ENCODE results near the gene ADH4.
"Not testable (repeated sequence)": the region's sequence is repeated elsewhere in the genome, so short reads cannot be mapped to it uniquely, and the experiment has no call there.

The ADH4 gene

GRCh38 chr4:99131378-99131777 is 12.7 kb downstream of the ADH4 start:
- DNase-seq, result no peak

- no peak for DNase-seq
Observed at GRCh38 chr4:99126376-99126775, 17.7 kb downstream of the ADH4 start.

- DNase-seq, result no peak
Observed at GRCh38 chr4:99121008-99121407, 23.1 kb downstream of the ADH4 start.

- no peak for DNase-seq
Observed at GRCh38 chr4:99120501-99120900, 23.6 kb downstream of the ADH4 start.

GRCh38 chr4:99117876-99118693 is 26.0 kb downstream of the ADH4 start:
- DNase-seq, result no peak

- DNase-seq, result not testable (repeated sequence)
Observed at GRCh38 chr4:99117122-99117841, 26.8 kb downstream of the ADH4 start.

GRCh38 chr4:99109286-99109685 is 34.8 kb downstream of the ADH4 start:
- not testable (repeated sequence) for DNase-seq

GRCh38 chr4:99104153-99104552 is 39.9 kb downstream of the ADH4 start:
- no peak for DNase-seq

- no peak for DNase-seq
Observed at GRCh38 chr4:99103166-99103565, 40.9 kb downstream of the ADH4 start.

GRCh38 chr4:99102634-99103033 is 41.5 kb downstream of the ADH4 start:
- DNase-seq, result no peak

GRCh38 chr4:99100876-99101275 is 43.2 kb downstream of the ADH4 start:
- DNase-seq, result no peak

- DNase-seq, result not testable (repeated sequence)
Observed at GRCh38 chr4:99099814-99100213, 44.3 kb downstream of the ADH4 start.

GRCh38 chr4:99099311-99099710 is 44.8 kb downstream of the ADH4 start:
- no peak for DNase-seq

GRCh38 chr4:99091841-99092240 is 52.3 kb downstream of the ADH4 start:
- not testable (repeated sequence) for DNase-seq

GRCh38 chr4:99091216-99091575 is 52.9 kb downstream of the ADH4 start:
- DNase-seq, result no peak

- no peak for DNase-seq
Observed at GRCh38 chr4:99090481-99091215, 53.4 kb downstream of the ADH4 start.

- DNase-seq, result peak; percentile 86
Observed at GRCh38 chr4:99088481-99089365, 55.4 kb downstream of the ADH4 start, which contains the start of gene ADH5. Gene ADH5, minus strand, starts transcription at chr4:99088788. Its CDS starts 88 bp downstream, at chr4:99088700.

GRCh38 chr4:99088023-99088449 is 56.1 kb downstream of the ADH4 start:
- no peak for DNase-seq

GRCh38 chr4:99084595-99084994 is 59.5 kb downstream of the ADH4 start:
- DNase-seq, result no peak

GRCh38 chr4:99082192-99082591 is 61.9 kb downstream of the ADH4 start:
- DNase-seq, result no peak

GRCh38 chr4:99080869-99081268 is 63.2 kb downstream of the ADH4 start:
- not testable (repeated sequence) for DNase-seq

GRCh38 chr4:99079625-99080295 is 64.3 kb downstream of the ADH4 start:
- DNase-seq, result no peak

Data from NCI-H1048 (cell line).